ENCODE data around the gene BRI3.

BRI3 gene

GRCh38 chr7:98280791-98281756 is at the start of gene BRI3:
BRI3 (plus strand) TSS chr7:98281686; CDS start chr7:98281796, 110 bp downstream.
- peak; percentile 49 for DNase-seq

GRCh38 chr7:98232263-98232585 is 49.3 kb upstream of the BRI3 start:
- no peak for DNase-seq

GRCh38 chr7:98232799-98233198 is 48.7 kb upstream of the BRI3 start:
- DNase-seq, result no peak

- no peak for DNase-seq
These were observed 48.0 kb upstream of the BRI3 start for GRCh38 chr7:98233219-98234070.

- DNase-seq, result no peak
These were observed 46.9 kb upstream of the BRI3 start for GRCh38 chr7:98234429-98235147.

- DNase-seq, result no peak
These were observed 45.6 kb upstream of the BRI3 start for GRCh38 chr7:98235901-98236300.

- DNase-seq, result no peak
These were observed 44.9 kb upstream of the BRI3 start for GRCh38 chr7:98236355-98237185.

GRCh38 chr7:98238076-98238475 is 43.4 kb upstream of the BRI3 start:
- no peak for DNase-seq

- DNase-seq, result no peak
These were observed 42.5 kb upstream of the BRI3 start for GRCh38 chr7:98238976-98239375.

GRCh38 chr7:98240961-98241673 is 40.4 kb upstream of the BRI3 start:
- no peak for DNase-seq

- no peak for DNase-seq
These were observed 39.7 kb upstream of the BRI3 start for GRCh38 chr7:98241674-98242241.

GRCh38 chr7:98242342-98242741 is 39.1 kb upstream of the BRI3 start:
- no peak for DNase-seq

GRCh38 chr7:98242934-98243333 is 38.6 kb upstream of the BRI3 start:
- no peak for DNase-seq

- no peak for DNase-seq
These were observed 36.6 kb upstream of the BRI3 start for GRCh38 chr7:98244871-98245270.

GRCh38 chr7:98248156-98248555 is 33.3 kb upstream of the BRI3 start:
- DNase-seq, result no peak

GRCh38 chr7:98249106-98249505 is 32.4 kb upstream of the BRI3 start:
- no peak for DNase-seq

- no peak for DNase-seq
These were observed 30.7 kb upstream of the BRI3 start for GRCh38 chr7:98250789-98251188.

GRCh38 chr7:98251231-98251600 is 30.3 kb upstream of the BRI3 start:
- no peak for DNase-seq

GRCh38 chr7:98251601-98252424 is 29.7 kb upstream of the BRI3 start, which contains the start of gene TECPR1:
TECPR1 (minus strand) TSS chr7:98252232; CDS start chr7:98246146, 6,086 bp downstream.
- peak; percentile 65 for DNase-seq

- no peak for DNase-seq
These were observed 28.9 kb upstream of the BRI3 start for GRCh38 chr7:98252425-98253054.

Data from T1000 (cell line).